Measurements from ENCODE around the gene IL1RL2. TPM values are rescaled to one million over a fixed set of nuclear protein-coding genes. Genes with fewer than 3 reads are reported as not detected.
A peak's percentile ranks its signal among the peaks of the same experiment; 100 is the strongest.

IL1RL2 gene
- total and polyA plus RNA-seq, 4 donors = 0.98 to 2.0 (median 1.3) TPM

DNA sequence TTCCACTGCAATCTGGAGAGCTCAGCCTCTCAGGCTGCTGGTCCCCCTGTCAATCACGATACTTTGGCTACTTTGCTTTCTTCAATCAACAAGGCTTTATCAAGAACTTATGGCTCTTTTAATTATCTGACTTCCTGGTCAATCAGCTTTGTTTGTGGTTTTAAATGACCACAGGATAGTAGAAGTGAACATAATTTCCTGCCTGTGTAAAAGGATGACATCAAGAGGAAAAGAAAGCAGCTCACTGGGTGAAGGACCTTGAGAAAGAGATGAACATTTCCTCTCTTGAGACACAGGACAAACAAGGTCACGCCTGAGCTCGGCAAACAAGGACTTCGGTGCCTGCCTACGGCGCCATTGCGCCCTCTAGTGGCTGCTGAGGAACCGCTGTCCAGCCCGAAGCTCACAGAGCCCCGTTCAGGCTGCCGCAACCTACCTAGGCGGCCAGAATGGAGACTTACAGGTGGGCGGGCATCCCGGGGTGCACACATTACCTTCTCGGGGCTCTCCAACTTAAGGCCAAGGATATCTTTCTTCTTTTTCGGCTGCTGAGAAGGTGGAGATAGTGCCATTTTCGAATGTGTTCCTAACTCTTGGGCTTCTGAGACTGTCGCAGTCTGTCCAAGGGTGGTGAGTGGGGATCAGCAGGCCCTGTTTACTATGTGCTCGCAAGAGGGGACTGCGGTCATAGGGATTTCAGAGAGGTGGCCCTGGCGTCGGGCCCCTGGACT, 54.0 kb downstream of the IL1RL2 start:
- DNase-seq (ENCODE audit: low spot score) = peak; percentile 87
- TF ChIP-seq, protein P1, sequence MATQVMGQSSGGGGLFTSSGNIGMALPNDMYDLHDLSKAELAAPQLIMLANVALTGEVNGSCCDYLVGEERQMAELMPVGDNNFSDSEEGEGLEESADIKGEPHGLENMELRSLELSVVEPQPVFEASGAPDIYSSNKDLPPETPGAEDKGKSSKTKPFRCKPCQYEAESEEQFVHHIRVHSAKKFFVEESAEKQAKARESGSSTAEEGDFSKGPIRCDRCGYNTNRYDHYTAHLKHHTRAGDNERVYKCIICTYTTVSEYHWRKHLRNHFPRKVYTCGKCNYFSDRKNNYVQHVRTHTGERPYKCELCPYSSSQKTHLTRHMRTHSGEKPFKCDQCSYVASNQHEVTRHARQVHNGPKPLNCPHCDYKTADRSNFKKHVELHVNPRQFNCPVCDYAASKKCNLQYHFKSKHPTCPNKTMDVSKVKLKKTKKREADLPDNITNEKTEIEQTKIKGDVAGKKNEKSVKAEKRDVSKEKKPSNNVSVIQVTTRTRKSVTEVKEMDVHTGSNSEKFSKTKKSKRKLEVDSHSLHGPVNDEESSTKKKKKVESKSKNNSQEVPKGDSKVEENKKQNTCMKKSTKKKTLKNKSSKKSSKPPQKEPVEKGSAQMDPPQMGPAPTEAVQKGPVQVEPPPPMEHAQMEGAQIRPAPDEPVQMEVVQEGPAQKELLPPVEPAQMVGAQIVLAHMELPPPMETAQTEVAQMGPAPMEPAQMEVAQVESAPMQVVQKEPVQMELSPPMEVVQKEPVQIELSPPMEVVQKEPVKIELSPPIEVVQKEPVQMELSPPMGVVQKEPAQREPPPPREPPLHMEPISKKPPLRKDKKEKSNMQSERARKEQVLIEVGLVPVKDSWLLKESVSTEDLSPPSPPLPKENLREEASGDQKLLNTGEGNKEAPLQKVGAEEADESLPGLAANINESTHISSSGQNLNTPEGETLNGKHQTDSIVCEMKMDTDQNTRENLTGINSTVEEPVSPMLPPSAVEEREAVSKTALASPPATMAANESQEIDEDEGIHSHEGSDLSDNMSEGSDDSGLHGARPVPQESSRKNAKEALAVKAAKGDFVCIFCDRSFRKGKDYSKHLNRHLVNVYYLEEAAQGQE (IDR thresholded peaks at IDR 0.05) = peak; percentile 83
- peak; percentile 90 for TF ChIP-seq NR2F2 (IDR thresholded peaks at IDR 0.05)
- TF ChIP-seq, protein P2, sequence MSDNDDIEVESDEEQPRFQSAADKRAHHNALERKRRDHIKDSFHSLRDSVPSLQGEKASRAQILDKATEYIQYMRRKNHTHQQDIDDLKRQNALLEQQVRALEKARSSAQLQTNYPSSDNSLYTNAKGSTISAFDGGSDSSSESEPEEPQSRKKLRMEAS (IDR thresholded peaks at IDR 0.05) = no peak
- TF ChIP-seq EGR1 (IDR thresholded peaks at IDR 0.05; ENCODE audit: low read depth in 2 of 2) = no peak
- TF ChIP-seq, protein P3, sequence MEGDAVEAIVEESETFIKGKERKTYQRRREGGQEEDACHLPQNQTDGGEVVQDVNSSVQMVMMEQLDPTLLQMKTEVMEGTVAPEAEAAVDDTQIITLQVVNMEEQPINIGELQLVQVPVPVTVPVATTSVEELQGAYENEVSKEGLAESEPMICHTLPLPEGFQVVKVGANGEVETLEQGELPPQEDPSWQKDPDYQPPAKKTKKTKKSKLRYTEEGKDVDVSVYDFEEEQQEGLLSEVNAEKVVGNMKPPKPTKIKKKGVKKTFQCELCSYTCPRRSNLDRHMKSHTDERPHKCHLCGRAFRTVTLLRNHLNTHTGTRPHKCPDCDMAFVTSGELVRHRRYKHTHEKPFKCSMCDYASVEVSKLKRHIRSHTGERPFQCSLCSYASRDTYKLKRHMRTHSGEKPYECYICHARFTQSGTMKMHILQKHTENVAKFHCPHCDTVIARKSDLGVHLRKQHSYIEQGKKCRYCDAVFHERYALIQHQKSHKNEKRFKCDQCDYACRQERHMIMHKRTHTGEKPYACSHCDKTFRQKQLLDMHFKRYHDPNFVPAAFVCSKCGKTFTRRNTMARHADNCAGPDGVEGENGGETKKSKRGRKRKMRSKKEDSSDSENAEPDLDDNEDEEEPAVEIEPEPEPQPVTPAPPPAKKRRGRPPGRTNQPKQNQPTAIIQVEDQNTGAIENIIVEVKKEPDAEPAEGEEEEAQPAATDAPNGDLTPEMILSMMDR (IDR thresholded peaks at IDR 0.05; ENCODE audit: low read depth, low read length, missing input control) = peak; percentile 94
- TF ChIP-seq, protein P4, sequence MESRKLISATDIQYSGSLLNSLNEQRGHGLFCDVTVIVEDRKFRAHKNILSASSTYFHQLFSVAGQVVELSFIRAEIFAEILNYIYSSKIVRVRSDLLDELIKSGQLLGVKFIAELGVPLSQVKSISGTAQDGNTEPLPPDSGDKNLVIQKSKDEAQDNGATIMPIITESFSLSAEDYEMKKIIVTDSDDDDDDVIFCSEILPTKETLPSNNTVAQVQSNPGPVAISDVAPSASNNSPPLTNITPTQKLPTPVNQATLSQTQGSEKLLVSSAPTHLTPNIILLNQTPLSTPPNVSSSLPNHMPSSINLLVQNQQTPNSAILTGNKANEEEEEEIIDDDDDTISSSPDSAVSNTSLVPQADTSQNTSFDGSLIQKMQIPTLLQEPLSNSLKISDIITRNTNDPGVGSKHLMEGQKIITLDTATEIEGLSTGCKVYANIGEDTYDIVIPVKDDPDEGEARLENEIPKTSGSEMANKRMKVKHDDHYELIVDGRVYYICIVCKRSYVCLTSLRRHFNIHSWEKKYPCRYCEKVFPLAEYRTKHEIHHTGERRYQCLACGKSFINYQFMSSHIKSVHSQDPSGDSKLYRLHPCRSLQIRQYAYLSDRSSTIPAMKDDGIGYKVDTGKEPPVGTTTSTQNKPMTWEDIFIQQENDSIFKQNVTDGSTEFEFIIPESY (IDR thresholded peaks at IDR 0.05) = no peak
- peak in 1 of 2 donors; percentile 51 for TF ChIP-seq JUND (IDR thresholded peaks at IDR 0.05)
- no peak for TF ChIP-seq HNF4G (IDR thresholded peaks at IDR 0.05)
- TF ChIP-seq SP1 (IDR thresholded peaks at IDR 0.05) = peak; percentile 62
- peak; percentile 9 for TF ChIP-seq FOXA2 (IDR thresholded peaks at IDR 0.05)
- TF ChIP-seq RXRA (IDR thresholded peaks at IDR 0.05) = peak; percentile 84 to 95
- peak; percentile 6 to 52 for TF ChIP-seq HNF4A (conservative IDR thresholded peaks at IDR 0.05)
- peak; percentile 27 for TF ChIP-seq YY1 (IDR thresholded peaks at IDR 0.05)
- no peak for TF ChIP-seq GABPA (IDR thresholded peaks at IDR 0.05 in 1 of 2, conservative IDR thresholded peaks at IDR 0.05 in 1 of 2)
- peak; percentile 98 for TF ChIP-seq RAD21 (IDR thresholded peaks at IDR 0.05)
- TF ChIP-seq, protein P5, sequence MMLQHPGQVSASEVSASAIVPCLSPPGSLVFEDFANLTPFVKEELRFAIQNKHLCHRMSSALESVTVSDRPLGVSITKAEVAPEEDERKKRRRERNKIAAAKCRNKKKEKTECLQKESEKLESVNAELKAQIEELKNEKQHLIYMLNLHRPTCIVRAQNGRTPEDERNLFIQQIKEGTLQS (IDR thresholded peaks at IDR 0.05) = no peak
- Histone ChIP-seq H3K4me1 (ENCODE audit: control insufficient read depth in 4 of 4, insufficient read depth in 4 of 4, low read length in 3 of 4) (peaks cover 0 to 9% (median 2%) of the 10 kb centered on the region in 4 donors), H3K27me3 (ENCODE audit: control insufficient read depth in 4 of 4, insufficient read depth in 4 of 4, low read length in 3 of 4) (no peaks in the 10 kb centered on the region), H3K9me3 (ENCODE audit: control insufficient read depth in 4 of 4, low read length in 3 of 4) (no peaks in the 10 kb centered on the region), H3K36me3 (ENCODE audit: control insufficient read depth in 4 of 4, insufficient read depth in 3 of 4, low read depth in 1 of 4, low read length in 3 of 4) (no peaks in the 10 kb centered on the region), H3K4me3 (ENCODE audit: low read depth in 1 of 3, low read length in 3 of 3) (no peak overlapping the region), H3K9ac (ENCODE audit: low read depth in 1 of 2, low read length in 2 of 2) (peak overlapping the region; percentile 10 to 57), H3K27ac (ENCODE audit: low read depth in 1 of 2, low read length in 2 of 2) (peak overlapping the region; percentile 67 to 82)
- WGBS = 9% methylated on average over 22 of the region's 22 CpGs
